ENCODE results near the gene C5orf15. TPM values are rescaled to one million over a fixed set of nuclear protein-coding genes. Genes with fewer than 3 reads are reported as not detected.

The C5orf15 gene
- total RNA-seq, result 10 to 100 TPM; 24.7 to 29.6 TPM

DNA sequence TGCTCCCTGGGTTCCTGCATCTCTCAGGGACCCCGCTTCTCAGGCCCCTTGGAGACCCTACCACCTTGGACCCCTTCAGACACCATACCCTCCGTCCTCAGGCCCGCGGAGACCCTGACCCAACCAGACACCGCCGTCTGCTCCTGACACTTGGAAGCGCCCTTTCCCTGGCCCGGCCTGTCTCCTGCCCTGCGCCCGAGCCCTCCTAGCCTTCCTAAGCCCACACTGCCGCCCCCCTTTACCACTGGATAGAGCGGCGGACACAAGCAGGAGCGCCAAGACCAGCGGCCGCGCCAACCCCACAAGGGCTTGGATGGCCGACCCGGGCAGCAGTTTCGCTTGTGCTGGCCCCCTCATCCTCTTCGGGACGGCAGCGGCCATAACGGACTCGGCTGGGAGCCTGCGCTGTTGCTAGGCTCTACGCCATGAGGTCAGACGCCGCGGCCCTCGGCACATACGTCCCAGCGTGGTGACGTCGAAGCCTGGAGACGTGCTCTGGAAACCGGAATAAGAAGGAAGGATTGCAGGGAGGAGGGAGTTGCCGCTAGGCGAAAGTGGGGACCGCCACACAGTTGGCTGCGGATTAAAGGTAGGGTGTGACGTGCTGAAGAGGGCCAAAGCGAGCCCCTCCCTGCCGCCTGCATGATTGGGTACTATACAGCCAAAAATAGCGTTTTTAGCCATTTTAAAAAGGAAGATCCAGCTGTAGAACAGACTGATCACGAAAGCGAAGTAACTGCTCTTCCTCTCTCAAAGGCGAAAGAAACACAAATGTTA is at the start of gene C5orf15:
C5orf15 (minus strand) TSS at position 422 of the 777 bp plus-strand sequence; CDS start at position 381, 41 bp downstream.

DNA sequence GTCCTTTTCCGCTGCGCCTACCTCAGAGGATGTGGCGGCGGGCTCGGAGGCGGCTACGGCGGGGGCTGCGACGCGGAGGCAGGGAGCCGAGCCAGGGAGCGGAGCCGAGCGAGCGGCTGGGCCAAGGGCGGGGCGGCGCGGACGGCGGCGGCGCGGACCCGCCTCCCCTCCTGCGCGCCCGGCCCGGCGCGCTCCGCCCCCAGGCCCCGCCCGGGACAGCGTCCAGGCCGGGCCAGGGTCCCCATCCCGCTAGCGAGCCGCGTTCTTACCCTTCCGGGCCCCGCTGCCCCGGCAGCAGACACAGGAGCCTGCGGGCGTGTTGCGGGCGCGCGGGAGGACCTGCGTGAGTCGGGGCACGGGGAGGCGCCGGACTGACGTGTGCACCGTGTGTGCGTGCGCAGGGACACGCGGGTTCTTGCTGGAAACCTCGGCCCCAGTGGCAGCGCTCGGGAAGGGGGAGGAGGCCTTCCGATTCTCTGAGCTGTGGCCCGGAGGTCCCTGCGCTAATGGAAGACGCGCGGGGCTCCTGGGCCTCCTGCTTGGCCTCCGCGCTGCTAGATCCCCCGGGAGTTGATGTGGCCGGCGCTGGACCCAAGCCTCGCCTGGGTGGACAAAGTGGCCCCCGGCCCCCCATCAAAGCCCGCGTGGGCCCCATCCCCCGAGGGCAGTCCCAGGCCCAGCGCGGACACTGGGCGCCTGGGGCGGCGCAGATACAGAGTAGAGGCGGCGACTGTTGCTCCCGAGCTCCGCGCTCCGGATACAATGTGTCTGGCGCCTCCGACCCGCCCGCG is 36.4 kb upstream of the C5orf15 start, which contains the start of gene VDAC1:
VDAC1 (minus strand) TSS at position 350 of the 791 bp plus-strand sequence. CDS start 11,963 bp downstream, outside the sequence.

Other genes with a start within 250 kb of the C5orf15 start
- 100 to 1,000 TPM; 192 to 196 TPM for gene VDAC1, start 36.4 kb upstream of the C5orf15 start, total RNA-seq
- 100 to 1,000 TPM; 300 to 310 TPM for gene TCF7, start 146.1 kb upstream of the C5orf15 start, total RNA-seq
- 100 to 1,000 TPM; 182 TPM for gene SKP1, start 208.3 kb upstream of the C5orf15 start, total RNA-seq